22Rv1 (cell line): Measurements from ENCODE around the gene TUBB1.

Source experiments
- ZFX ChIP-seq: fragments of 450-650 bp; IDR thresholded peaks from 2 replicates; pipeline ENCODE4 v1.6.1; 2017; ENCODE audit warnings: antibody characterized with exemption, borderline replicate concordance
- TF ChIP-seq, protein P1 (sequence below): fragments of 450-650 bp; IDR thresholded peaks from 2 replicates; pipeline ENCODE4 v1.5.1; 2017; ENCODE audit warnings: mild to moderate bottlenecking

DNA sequence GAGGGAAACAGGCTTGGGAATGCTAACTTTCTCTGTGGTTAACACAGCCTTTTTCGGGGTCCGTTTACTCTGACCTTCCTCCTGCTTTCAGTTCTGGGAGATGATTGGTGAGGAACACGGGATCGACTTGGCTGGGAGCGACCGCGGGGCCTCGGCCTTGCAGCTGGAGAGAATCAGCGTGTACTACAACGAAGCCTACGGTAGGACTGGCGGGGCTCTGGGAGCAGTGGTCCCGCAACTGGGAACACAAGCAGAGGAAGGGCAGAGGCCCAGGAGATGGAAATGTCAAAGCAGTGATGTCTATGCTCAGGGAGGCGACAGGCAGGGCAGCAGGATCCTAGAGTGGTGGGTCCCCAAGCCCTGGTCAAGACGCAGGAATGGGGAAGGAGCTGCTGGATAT is 3.5 kb downstream of the TUBB1 start:
- TF ChIP-seq, protein P1, sequence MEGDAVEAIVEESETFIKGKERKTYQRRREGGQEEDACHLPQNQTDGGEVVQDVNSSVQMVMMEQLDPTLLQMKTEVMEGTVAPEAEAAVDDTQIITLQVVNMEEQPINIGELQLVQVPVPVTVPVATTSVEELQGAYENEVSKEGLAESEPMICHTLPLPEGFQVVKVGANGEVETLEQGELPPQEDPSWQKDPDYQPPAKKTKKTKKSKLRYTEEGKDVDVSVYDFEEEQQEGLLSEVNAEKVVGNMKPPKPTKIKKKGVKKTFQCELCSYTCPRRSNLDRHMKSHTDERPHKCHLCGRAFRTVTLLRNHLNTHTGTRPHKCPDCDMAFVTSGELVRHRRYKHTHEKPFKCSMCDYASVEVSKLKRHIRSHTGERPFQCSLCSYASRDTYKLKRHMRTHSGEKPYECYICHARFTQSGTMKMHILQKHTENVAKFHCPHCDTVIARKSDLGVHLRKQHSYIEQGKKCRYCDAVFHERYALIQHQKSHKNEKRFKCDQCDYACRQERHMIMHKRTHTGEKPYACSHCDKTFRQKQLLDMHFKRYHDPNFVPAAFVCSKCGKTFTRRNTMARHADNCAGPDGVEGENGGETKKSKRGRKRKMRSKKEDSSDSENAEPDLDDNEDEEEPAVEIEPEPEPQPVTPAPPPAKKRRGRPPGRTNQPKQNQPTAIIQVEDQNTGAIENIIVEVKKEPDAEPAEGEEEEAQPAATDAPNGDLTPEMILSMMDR = no peak
- no peak for TF ChIP-seq ZFX
